Hepatic stellate cell (primary cell): ENCODE measurements around the gene SH3BP5L.

Experiments used
- DNase-seq: peaks from one replicate; pipeline ENCODE4 v3.0.0; 2011; ENCODE audit warnings: low spot score

Gene SH3BP5L

DNA sequence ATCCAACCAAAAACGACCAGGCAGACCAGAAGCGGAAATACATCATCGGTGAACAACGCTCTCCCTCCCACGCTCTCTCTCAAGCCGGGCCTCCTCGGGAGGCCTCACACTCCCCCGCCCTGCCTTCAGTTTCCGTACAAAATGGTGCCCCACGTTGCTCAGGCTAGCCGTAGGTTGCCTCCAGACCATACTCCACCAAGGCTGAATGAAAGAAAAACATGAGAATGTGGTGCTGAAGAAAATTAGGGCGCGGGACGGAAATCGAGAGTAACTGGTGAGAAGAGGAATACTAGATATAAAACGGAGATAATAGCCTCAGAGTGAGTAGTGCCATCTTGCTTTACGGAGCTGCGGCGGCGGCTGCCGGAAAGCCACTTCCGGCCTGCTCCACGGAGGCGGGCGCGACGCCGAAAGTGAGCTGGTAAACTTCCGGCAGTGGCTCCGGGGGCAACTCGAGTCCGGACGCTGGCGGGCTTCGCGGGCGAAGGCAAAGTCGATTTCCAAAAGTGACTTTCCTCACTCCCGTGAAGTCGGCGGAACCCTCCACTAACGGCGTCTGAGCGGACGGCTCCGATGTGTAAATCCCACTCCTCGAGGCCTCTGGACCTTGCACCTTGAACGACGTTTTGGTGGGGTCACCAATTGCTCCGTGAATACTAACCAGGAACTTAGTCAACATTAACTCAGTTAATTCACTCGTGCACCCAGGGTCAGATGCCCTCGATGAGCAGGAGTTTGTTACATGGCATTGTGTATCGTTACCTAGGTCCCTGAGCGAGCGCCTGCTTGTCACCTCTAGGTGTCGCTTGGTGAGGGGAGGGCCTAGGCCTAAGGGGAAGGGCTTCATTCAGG lies at the start of gene SH3BP5L:
TSS of gene SH3BP5L (minus strand) at position 7 of the 852 bp plus-strand sequence. CDS start 980 bp downstream, outside the sequence.
- DNase-seq, result peak; percentile 97

DNA sequence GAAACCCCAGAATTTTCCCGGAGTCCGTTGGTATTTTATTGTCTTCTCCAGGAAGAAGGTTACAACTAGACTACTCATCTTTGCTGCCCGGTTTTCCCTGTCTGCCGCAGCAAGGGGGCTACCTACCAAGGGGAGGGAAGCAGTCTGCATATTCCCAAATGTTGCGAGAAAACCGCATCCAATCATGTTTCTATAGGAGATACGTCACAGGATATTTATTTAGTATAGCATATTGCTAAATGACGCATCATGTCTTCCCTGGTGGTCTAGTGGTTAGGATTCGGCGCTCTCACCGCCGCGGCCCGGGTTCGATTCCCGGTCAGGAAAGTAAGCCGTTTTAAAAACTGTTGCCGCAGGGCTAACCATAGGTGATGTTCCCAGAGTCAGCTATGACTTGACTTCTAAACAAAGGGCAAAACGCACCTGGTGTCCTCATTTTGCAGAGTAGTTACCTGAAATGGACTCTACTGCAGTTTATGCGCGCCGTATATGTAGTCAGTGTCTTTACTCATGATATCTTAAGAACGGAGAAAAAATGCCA lies 48.3 kb upstream of the SH3BP5L start:
- peak; percentile 61 for DNase-seq

DNA sequence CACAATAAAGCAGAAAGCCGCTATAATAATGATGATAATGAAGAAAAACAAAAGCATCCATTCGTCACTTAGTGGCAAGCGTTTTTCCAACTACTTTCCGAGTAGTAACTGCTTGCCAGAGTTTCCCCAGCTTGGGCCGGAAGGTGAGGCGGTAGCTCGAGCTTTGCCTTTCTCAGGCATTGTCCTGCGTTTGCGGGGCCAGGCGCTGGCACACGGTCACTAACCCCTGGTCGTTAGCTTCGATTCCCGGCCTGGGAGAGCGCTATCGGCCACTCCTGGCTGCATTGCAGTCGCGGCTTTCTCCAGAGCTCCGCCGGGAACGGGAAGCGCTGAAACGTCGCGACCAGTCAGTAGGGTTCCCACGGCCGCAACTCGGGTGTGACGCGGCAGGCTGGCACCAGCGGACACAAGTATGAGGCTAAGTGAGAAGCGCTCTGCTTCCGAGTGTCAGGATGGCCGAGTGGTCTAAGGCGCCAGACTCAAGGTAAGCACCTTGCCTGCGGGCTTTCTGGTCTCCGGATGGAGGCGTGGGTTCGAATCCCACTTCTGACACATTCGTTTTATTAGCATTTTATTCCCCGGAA lies 47.8 kb upstream of the SH3BP5L start:
- DNase-seq, result peak; percentile 82

DNA sequence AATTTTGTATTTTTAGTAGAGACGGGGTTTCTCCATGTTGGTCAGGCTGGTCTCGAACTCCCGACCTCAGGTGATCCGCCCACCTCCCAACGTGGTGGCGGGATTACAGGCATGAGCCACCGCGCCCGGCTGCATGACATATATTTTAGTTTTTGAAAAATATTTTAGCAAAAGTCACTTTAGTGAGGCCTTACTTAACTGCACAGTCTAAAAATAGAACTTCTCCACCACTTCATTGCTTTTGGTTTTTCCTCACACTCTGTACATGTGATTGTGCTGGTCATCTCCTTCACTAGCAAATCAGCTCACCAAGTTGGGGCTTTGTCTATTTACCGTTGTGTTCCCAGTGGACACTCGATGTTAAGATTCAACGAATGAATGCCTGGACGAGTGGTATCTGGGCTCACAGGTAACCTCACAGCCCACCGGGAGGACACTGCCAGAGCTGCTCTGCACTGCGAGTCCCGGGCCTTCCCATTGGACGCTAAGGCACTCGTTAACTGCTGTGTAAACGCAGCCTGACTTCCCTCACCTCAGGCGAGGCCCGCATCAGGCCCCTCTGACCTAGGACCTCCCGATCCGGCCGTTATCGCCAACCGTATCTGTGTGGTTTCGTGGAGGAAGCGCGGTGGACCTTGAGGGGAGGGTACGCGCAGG lies 47.2 kb upstream of the SH3BP5L start:
- DNase-seq, result peak; percentile 57

DNA sequence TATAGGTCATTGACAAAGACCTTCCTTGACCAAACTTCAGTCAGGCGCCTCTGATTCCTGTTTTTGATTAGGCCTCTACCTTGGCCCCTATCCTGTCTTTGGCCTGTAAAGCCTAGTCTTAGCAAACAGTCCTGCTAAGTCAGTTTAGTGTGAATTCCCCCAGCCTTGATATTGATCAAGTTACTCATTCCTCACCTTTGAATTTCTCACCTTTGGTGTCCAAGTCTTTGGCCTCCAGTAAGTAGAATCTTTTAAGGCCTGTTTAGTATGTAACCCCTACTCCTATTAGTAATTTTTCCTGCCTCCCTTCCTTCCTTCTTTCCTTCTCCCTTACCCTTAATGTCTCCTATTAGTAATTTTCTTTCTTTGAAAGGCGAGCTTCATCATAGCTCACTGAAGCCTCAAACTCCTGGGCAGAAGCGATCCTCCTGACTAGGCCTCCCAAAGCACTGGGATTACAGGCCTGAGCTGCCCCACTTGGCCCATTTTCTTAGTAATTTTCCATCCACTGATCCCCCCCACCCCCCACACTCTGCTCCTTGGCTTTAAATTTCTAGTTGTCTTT lies 46.2 kb upstream of the SH3BP5L start:
- no peak for DNase-seq

DNA sequence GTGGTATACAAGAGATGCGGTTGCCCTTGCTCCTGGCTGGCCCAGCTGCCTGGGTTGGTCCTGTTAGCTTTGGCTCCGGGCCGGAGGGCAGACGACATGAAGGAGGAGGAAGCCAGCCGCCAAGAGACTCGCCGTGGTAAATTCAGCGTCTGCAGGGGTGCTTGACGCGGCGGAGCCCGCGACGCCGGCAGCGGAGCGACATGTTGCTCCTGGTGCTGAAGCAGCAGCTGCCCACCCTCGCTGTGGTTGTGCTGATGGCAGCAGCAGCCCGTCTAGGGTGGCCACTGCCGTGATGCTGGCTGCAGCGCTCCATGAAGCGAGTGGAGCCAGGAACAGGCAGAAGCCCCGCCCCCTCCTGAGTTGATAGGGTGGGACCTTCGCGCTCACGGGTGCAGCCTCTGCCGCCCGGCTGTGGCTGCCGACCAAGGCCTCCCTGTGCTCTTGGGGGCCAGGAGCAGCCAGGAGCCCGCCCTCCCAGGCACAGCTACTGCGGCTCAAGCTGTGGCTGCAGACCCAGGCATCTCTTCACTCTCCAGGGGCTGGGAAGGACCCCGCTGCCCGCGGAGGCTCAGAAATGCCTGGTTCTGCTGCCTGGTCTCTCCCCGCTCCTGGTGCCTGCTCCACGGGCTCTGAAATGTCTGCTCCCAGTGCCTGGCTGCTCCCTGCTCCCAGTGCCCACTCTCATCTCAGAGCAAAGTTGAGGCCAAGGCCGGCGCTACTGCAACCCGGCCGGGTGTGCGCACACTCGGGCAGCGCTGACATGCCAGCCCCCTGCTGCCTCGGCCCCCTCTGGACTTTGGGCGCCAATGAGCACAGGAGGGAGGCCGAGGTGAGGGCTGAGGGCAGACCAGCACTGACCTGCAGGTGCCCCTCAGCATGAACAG lies 37.5 kb upstream of the SH3BP5L start:
- DNase-seq, result peak; percentile 78

DNA sequence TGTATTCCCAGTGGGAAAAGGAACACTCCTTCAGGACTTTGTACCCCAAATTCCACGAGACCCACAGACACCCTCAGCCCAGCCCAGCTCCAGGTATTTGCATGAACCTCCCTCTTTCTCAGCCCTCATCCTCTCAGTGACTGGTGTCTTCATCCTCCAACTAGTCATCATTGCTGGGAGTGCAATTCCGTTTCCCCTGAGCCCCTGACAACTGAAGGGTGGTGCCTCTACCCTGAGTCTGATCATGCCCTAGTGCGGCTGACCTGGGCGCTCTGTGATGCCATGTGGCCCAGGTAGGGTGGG lies 36.9 kb upstream of the SH3BP5L start:
- no peak for DNase-seq

DNA sequence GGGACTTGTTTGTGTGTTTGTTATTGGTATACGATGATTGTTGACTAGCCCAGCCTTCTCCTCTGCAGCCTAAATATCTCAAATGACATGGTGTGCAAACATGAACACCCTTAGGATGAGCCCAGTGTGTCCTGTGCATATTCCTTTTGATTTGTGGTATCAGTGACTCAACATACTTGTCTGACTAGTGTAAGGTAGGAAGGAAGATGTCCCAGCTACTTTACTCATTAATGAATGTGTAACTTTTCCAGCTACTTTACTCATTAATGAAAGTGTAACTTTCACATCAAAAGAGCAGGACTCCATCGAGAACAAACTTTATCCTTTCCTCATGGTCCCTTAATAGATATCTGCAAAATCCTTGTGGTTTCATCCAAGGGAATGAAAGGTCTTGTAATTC lies 35.9 kb upstream of the SH3BP5L start:
- no peak for DNase-seq

DNA sequence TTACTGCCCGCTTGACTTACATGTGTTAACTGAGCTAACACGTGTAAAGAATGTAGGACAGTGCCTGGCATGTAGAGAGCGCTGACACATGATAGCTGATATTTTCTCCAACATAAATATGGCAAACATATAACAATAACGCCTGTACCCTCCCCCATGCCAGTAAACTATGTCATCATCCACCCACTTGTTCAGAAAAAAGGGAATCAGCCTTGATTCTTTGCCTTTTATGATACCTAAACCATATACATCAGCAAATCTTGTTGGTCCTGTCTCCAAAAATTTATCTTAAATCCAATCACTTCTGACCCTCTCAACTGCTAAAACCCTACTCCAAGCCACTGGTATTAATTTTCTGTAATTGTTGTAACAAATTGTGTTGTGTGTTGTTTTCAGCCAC lies 34.3 kb upstream of the SH3BP5L start:
- no peak for DNase-seq

DNA sequence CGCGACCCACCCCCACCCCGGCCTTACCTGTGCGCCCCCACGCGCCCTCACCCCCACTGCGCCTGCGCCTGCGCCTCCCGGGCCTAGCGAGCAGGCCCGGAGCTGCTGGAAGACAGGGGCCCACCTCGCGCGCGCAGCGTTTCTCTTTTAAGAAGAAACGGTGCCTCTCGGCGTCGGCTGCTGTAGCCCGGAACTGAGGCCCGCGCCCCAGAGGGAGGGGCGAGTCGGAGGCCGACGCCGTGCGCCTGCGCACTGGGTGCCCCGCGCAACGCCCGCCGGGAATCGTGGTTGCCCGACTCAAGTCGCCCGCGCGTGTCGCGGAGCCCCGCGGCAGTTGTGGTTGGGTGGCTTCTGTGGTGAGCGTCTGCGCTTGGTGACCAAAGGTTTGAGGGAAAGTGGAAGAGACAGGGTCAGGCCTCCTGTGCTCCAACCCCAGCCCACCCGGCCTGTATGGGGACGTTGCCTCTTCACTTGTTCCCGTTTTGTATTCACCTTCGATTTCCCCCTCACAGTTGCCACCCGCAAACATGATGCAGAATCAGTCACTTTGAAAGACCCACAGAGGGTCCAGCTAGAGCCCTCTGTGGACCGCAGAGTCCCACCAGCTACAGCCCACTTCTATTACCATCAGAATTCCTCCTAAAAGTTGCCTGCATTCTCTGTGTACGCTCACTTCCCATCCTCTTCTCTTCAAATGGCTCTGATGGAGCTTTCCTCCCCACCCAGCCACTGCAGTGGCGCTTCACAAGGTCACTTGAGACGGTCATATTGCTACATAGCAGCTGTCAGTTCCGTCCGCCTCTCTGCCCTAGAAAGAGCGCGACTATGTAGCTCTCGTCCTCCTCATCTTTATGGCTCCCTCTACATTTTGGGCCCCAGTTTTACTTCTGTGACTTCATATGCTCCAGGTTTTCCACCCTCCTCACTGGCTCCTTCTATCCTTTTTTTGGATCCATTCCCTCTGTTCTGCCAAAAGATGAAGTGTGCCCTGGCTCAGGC lies 33.5 kb upstream of the SH3BP5L start, which contains the start of gene ZNF692:
TSS of gene ZNF692 (minus strand) at position 195 of the 999 bp plus-strand sequence. CDS start 776 bp downstream, outside the sequence.
- DNase-seq, result peak; percentile 97

DNA sequence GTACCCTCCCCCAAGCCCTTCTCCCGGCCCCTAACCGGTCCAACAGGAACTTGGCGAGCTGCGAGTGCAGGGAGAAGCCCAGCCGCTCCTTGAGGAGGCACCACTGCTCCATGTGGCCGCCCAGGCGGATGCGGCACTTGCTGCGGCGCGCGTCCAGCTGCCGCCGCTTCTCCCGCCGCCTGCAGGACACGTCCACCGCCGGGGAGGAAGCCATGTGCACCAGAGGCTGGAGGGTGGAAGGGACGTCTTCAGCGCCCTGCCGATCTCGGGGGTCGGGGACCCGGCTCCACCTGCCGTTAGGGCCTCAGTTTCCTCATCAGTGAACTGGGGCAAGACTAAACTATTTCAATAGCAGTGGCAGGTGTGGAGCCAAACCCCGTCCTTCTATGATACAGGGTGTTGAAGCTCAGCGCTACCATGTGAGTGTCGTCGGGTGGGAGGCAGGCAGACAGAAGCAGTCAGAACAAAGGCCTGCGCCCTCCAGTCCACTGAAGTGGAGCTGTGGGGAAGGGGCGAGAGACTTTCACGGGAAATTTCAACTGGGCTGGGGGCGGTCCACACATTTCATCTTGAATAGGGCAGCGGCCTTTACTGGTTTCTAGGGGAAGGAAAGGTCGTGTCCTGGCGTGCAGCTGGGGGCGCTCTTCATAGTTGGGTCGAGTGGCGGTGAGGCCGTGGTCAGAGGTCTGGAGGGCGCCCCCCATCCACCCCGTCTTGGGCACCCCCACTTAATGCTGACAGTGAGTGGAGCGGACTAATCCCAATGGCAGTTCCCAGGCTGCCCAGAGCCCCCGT lies 32.6 kb upstream of the SH3BP5L start:
- DNase-seq, result peak; percentile 84

DNA sequence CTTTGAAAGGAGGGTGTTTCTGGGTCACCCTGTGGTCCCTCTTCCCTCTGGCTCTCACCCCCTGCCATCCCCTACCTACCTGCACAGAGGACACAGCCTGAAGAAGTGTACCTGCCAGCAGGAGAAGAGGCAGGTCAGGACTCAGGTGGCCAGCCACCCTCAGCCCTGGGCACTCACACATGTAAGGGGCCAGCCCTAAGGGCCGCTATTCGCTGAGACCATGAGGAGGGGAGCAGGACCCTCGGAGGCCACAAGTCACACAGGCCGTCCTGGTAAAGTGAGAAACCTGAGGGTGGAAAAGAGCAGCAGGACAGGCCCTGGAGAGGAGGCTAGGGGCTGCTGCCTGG lies 32.0 kb upstream of the SH3BP5L start:
- no peak for DNase-seq

DNA sequence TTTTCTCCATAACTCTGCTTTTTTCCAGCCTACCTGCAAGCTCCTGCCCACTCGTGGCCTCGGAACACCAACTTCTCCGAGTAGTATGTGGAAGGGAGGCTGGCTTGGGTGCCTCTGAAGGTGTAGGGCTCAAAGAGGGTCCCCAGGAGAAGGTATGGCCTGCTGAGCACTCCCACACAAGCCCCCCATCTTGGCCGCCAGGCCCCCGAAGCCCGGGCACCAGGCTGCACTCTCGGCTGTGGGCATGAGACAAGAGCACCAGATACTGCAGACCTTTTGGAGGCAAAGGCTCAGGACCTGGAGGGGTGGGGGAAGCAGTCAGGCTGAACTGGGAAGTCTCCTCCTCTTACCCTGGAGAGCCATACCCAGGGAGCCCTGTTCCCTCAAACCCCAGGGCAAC lies 31.5 kb upstream of the SH3BP5L start:
- no peak for DNase-seq

DNA sequence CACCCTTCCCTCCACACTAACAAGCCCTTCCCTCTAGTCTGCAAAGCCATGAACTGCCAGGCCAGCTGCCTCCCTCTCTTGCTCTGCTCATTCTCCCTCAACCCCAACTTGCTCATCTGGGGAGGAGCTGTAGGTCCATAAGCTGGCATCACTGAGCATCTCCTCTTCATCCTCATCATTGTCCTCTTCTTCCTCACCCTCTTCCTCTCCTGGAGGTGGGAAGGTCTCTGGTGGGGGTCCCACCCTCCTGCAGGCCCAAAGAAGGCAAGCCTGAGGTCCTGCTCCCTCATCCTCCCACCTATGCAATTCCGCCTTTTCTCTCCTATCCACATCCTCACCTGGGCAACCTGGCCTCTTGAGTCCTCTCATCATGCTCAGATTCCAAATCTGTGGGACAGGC lies 30.5 kb upstream of the SH3BP5L start:
- DNase-seq, result no peak

DNA sequence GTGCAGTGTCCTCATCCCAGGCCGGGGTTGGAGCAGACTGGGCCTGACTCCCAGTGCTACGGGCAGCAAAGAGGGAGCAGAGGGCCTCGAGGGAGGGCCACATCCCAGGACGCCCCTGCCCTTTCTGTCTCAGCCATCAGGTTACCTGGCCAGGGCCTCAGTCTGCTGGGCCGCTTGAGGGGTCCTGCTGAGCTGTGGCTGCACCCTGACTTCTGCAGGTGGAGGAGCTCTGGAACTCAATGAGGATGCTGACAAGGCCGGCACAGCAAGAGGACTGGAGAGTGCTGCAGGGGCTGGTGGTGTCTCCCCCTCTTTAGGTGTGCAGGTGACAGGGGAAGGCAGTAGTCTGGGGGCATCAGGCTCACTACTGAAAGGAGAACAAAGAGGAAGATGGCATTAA lies 29.9 kb upstream of the SH3BP5L start:
- no peak for DNase-seq

DNA sequence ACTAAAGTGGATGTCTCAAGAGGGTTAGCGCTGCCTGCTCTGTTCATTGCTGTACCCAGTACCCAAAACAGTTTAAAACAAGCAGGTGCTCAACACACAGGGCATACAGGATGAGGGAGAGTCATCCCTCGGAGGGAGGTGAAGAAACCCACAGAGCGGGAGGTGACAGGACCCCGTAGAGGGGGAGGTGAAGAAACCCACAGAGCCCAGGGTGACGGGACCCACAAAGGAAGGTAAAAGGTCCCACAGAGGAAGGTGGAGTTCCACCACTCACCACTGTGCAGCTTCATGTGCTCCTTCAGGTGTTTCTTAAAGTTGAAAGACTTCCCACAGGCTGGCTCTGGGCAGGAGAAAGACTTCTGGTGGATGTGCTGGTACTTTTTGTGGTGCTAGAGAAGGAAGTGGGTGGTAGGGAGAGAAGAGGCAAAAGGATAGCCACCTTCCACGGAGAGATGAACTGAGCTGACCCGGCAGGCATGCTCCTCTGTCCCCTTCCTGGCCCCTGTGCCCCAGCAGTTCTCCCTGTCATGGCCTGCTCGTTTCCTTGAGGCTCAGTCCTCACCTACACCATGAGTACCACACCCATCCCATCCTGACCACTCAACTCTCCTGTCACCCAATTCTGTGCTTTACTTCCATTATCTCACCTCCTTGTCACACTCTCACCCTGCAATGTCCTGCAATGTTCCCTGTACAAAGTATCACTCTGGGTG lies 28.1 kb upstream of the SH3BP5L start:
- no peak for DNase-seq

DNA sequence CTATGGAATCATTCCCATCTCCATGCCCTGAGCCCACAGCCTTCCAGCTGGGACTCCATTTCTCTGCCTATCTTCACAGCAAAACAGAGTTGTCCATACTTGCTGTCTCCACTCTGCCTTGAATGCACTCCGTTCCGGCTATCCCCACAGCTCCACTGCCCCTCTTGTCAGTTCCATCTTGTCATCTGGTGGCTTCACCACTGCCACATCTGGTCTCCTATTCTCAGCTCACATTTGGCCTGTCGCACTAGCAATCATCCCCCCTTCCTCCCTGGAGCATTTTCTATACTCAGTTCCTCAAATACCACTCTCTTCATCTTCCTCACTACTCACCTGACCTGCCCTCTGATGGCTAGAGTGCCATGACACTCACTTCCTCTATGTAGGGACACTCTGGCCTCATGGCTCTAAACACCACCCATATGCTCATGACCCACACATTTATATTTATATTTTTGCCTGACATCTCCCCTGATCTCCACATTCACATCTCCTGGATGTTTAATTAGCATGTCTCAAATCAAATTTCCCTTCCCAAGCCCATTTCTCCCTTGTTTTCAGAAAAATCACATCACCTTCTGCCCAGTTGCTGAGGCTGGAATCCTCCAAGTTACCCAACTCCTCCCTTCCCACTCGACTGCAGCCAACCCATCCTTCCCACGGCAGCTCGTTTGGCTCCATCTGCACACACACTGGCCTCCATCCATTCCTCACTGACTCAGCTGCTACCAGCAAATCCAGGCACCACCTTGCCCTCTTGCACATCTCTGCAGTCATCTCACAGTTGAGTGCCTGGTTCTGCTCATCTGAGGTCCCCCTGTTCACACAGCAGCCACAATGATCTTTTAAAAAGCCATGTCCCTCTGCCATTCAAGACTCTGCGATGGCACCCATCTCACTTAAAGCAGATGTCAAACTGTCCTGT lies 27.0 kb upstream of the SH3BP5L start:
- no peak for DNase-seq

DNA sequence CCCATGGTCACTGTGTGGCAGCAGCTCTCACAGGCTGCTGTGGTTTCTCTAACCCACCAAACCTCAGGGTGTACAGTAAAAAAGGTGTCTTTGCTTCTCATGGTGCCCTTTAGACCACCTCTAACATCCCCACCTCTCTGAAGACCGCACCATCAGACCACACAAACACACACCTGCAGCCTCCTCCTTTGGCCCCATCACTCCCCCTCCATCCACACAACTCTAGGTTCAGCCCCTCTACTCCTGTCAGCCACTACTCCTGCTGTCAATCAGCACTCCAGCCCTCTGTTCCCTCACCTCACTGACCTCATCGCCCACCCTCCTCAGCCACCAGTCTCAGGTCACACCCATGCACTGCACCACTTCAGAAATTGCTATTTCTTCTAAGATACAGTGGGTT lies 25.7 kb upstream of the SH3BP5L start:
- no peak for DNase-seq
